22Rv1 (cell line): ENCODE data around the gene PKD2L2.

Experiments used
- CTCF ChIP-seq: fragments of 450-650 bp; IDR thresholded peaks from 2 replicates; pipeline ENCODE4 v1.5.1; 2017; ENCODE audit warnings: mild to moderate bottlenecking
- ZFX ChIP-seq: fragments of 450-650 bp; IDR thresholded peaks from 2 replicates; pipeline ENCODE4 v1.6.1; 2017; ENCODE audit warnings: antibody characterized with exemption, borderline replicate concordance

- TF ChIP-seq CTCF (no peak), ZFX (no peak)
Observed at GRCh38 chr5:137960819-137961218, 71.6 kb downstream of the PKD2L2 start.
